CD4-positive, alpha-beta T cell (primary cell): ENCODE measurements around the gene ZNF697. TPM values are rescaled to one million over a fixed set of nuclear protein-coding genes. Genes with fewer than 3 reads are reported as not detected.

Experiments
- ATAC-seq: fragments of 200-7000 bp; cut with Tn5 transposase; one replicate; pipeline ENCODE4 v1.10.0; 2022; ENCODE audit warnings: mild to moderate bottlenecking; ENCODE audit not compliant: poor library complexity
- CTCF ChIA-PET: fragments of 350-600 bp; sonication (Branson Sonifier 250); formaldehyde crosslinking; loops from one replicate; lab custom pipeline; 2021; ENCODE audit warnings: antibody characterized with exemption, inconsistent platforms; lab: Charles Lee
- POLR2A ChIA-PET: fragments of 350-600 bp; sonication (Branson Sonifier 250); formaldehyde crosslinking; loops from one replicate; lab custom pipeline; 2021; ENCODE audit warnings: antibody characterized with exemption, inconsistent platforms; lab: Charles Lee
- DNase-seq, 14 experiments: peaks; one replicate each; pipeline ENCODE4 v3.0.0-alpha.2; 2013 to 2020; ENCODE audit warnings: mixed read lengths in 2 of 14
- H3K27ac ChIP-seq, 2 donors: one replicate each; pipeline versions ENCODE4 v1.5.1 to v1.7.0; 2013; ENCODE audit warnings: low read length in 2 of 2, low read depth in 1 of 2, mild to moderate bottlenecking in 1 of 2
- H3K27me3 ChIP-seq, 2 experiments: 1 replicate in 1 of 2; 2 replicates in 1 of 2; pipeline versions ENCODE4 v1.6.1 to v1.7.0; 2013; ENCODE audit warnings: low read length in 2 of 2, control low read depth in 1 of 2, mild to moderate bottlenecking in 1 of 2, moderate library complexity in 1 of 2; ENCODE audit not compliant: insufficient read depth in 2 of 2, control insufficient read depth in 1 of 2
- H3K36me3 ChIP-seq: one replicate; pipeline ENCODE4 v1.6.1; 2013; ENCODE audit warnings: low read length, control low read depth; ENCODE audit not compliant: insufficient read depth
- H3K4me1 ChIP-seq: one replicate; pipeline ENCODE4 v1.6.1; 2013; ENCODE audit warnings: low read length, control low read depth; ENCODE audit not compliant: insufficient read depth
- H3K4me3 ChIP-seq: one replicate; pipeline ENCODE4 v1.5.1; 2013; ENCODE audit warnings: mild to moderate bottlenecking, low read length, moderate library complexity
- H3K9me3 ChIP-seq, 2 experiments: 1 replicate in 1 of 2; 2 replicates in 1 of 2; pipeline versions ENCODE4 v1.6.1 to v1.7.0; 2013; ENCODE audit warnings: low read length in 2 of 2, mild to moderate bottlenecking in 2 of 2, control low read depth in 1 of 2, moderate library complexity in 1 of 2; ENCODE audit not compliant: control insufficient read depth in 1 of 2, insufficient read depth in 1 of 2
- H3K27ac Mint-ChIP-seq: one replicate; pipeline ENCODE4 v1.8.0; 2020; ENCODE audit warnings: mixed read lengths
- H3K27me3 Mint-ChIP-seq: one replicate; pipeline ENCODE4 v1.8.0; 2021; ENCODE audit warnings: mixed read lengths
- H3K36me3 Mint-ChIP-seq: one replicate; pipeline ENCODE4 v1.8.0; 2021; ENCODE audit warnings: low read depth, mixed read lengths
- H3K4me1 Mint-ChIP-seq: one replicate; pipeline ENCODE4 v1.8.0; 2021; ENCODE audit warnings: low read depth, mixed read lengths
- H3K4me3 Mint-ChIP-seq: one replicate; pipeline ENCODE4 v1.8.0; 2020; ENCODE audit warnings: mild to moderate bottlenecking, mixed read lengths
- H3K9me3 Mint-ChIP-seq: one replicate; pipeline ENCODE4 v1.8.0; 2020; ENCODE audit warnings: mixed read lengths
- CTCF ChIP-seq: fragments of 200-600 bp; IDR thresholded peaks from one replicate; pipeline ENCODE4 v1.8.0; 2022; ENCODE audit warnings: antibody characterized with exemption, mild to moderate bottlenecking
- intact Hi-C, 2 experiments: fragments of 100-400 bp; cut with DNase I in 1 of 2; cut with micrococcal nuclease in 1 of 2; formaldehyde crosslinking; loops; one replicate each; pipeline versions ENCODE4 v1.15.1 to v1.9.0; 2023 to 2025; cut with DNase I, micrococcal nuclease
- total RNA-seq, 174 experiments: library from RNA in 2 of 174; stranded (reverse) in 2 of 174; gene quantifications; one replicate each; pipeline ENCODE4 v1.2.3 and lab custom pipeline; 2021 to 2026

Gene ZNF697
- total RNA-seq, 2 experiments from 2014 or later: 0.05 to 0.06 TPM

GRCh38 chr1:119681560-119681959 is 33.5 kb upstream of the ZNF697 start:
- Histone ChIP-seq H3K27ac (no peak overlapping the region), H3K4me3 (no peak overlapping the region), H3K27me3 (peaks cover 2 to 6% of the 10 kb centered on the region in 2 experiments), H3K36me3 (no peaks in the 10 kb centered on the region), H3K4me1 (no peaks in the 10 kb centered on the region), H3K9me3 (no peaks in the 10 kb centered on the region)
- H3K27me3 Mint-ChIP-seq: peaks cover 5% of the 10 kb centered on the region
- DNase-seq (no peak), ATAC-seq (no peak)
- no peak overlapping the region for H3K4me3 Mint-ChIP-seq
- H3K9me3 Mint-ChIP-seq: no peaks in the 10 kb centered on the region
- TF ChIP-seq CTCF: no peak
- no peak overlapping the region for H3K27ac Mint-ChIP-seq
- intact Hi-C loops: no loop called here
- CTCF ChIA-PET: no interaction called here
- H3K36me3 Mint-ChIP-seq: no peaks in the 10 kb centered on the region
- no peaks in the 10 kb centered on the region for H3K4me1 Mint-ChIP-seq
- POLR2A ChIA-PET: no interaction called here

DNA sequence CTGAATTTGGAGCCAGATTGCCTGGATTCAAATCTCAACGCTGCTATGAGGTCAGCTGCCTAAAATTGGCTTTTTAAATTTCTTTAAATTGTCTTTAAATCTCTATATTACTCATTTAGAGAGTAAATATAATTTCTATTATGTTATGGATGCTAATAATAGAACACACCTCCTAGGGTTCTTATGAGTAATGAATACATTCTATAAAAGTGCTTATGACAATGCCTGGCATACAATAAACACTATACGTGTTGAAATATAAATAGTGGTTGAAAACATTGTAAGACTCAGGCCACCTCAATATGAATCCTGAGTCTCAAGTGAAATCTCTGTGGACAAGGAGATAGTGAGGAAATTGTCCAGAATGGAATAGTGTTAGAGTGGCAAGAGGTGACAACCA is 32.7 kb upstream of the ZNF697 start:
- Mint-ChIP-seq H3K27ac (no peak overlapping the region), H3K9me3 (no peaks in the 10 kb centered on the region), H3K36me3 (no peaks in the 10 kb centered on the region), H3K4me1 (peaks cover under 1% of the 10 kb centered on the region), H3K27me3 (peaks cover 9% of the 10 kb centered on the region), H3K4me3 (no peak overlapping the region)
- ATAC-seq (no peak), DNase-seq (no peak)
- no peaks in the 10 kb centered on the region for H3K9me3 ChIP-seq
- ChIA-PET POLR2A (no interaction called here), CTCF (no interaction called here)
- no peak for TF ChIP-seq CTCF
- H3K27ac ChIP-seq: no peak overlapping the region
- intact Hi-C loops: no loop called here
- no peak overlapping the region for H3K4me3 ChIP-seq
- no peaks in the 10 kb centered on the region for H3K36me3 ChIP-seq
- no peaks in the 10 kb centered on the region for H3K4me1 ChIP-seq
- H3K27me3 ChIP-seq: peaks cover 2 to 6% of the 10 kb centered on the region in 2 experiments

GRCh38 chr1:119680193-119680592 is 32.1 kb upstream of the ZNF697 start:
- Mint-ChIP-seq H3K4me1 (peaks cover 6% of the 10 kb centered on the region), H3K9me3 (no peaks in the 10 kb centered on the region), H3K27ac (no peak overlapping the region), H3K4me3 (no peak overlapping the region), H3K36me3 (no peaks in the 10 kb centered on the region), H3K27me3 (peaks cover 14% of the 10 kb centered on the region)
- DNase-seq (no peak), ATAC-seq (no peak)
- POLR2A ChIA-PET: no interaction called here
- CTCF ChIA-PET: no interaction called here
- H3K36me3 ChIP-seq: no peaks in the 10 kb centered on the region
- H3K9me3 ChIP-seq: no peaks in the 10 kb centered on the region
- H3K4me3 ChIP-seq: no peak overlapping the region
- H3K27ac ChIP-seq: no peak overlapping the region
- intact Hi-C loops: no loop called here
- peaks cover 4% of the 10 kb centered on the region for H3K4me1 ChIP-seq
- TF ChIP-seq CTCF: no peak
- peaks cover 4 to 9% of the 10 kb centered on the region in 2 experiments for H3K27me3 ChIP-seq
